ENCODE measurements around the gene RPL5. TPM values are rescaled to one million over a fixed set of nuclear protein-coding genes. Genes with fewer than 3 reads are reported as not detected.
A peak's percentile ranks its signal among the peaks of the same experiment; 100 is the strongest.

The RPL5 gene
- total and polyA plus RNA-seq, 8 donors = 595 to 1,336 (median 893) TPM

DNA sequence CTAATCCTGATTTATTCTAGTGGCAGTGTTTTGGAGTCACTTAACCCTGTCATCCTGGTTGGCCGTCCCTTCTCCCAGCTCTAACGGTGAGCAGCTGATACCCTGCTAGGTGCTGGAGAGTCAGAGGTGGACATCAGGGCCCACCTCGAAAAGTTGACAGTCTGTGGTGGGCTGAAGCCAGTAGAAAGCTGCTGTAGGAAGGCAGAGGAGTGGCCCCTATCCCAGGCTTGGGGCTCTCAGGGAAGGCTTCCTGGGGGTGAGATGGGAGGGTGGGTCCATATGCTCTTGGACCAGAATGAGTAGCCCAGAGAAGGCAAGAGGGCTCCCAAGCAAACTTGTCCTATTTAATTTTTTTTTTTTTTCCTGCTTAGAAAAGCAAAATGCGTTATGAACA, 475 bp upstream of the RPL5 start:
- ATAC-seq = peak in 1 of 4 donors; percentile 2

DNA sequence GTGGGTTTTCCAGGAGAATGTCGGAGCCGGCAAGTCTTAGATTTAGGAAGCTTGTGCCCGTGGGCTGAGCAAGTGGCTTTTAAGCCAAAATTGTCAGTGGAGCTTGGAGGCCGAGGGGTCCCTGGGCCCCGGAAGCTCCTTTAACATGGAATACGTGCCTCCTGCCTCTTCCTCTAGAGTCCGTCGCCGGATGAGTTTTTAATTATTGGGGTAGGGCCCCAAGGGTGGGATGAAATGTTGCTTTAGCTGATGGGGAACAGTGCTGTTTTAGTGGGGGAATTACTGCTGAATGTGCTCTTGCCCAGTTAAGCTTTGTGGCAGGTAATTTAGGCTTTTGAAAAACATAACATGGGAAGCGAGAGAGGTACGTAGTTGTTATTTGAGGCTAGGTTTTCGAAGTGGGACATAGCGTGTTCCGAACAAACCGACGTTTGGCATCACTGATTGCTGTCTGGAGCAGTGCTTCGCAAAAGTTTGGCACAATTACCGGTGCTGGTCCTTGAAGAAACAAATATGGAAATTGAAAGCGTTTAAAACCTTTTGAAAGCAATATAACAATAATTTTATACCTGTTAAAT, 786 bp downstream of the RPL5 start:
- DNase-seq = no peak
- 0 to 1% methylated on average over 19 of the region's 19 CpGs for WGBS, 2 donors
- Histone ChIP-seq H3K27me3 (no peaks in the 10 kb centered on the region), H3K36me3 (peaks cover 0 to 28% (median 18%) of the 10 kb centered on the region in 3 donors), H3K4me3 (peak overlapping the region; percentile 81 to 93 (median 88)), H3K4me1 (peaks cover 15 to 29% (median 24%) of the 10 kb centered on the region in 3 donors), H3K9me3 (no peaks in the 10 kb centered on the region), H3K27ac (peak overlapping the region; percentile 85 to 90 (median 87))
- no peak for FAIRE-seq
- ATAC-seq = peak in 3 of 4 donors; percentile 11 to 34 (median 22)
- intact Hi-C loops (cut with DNase I) = no loop called here
- TF ChIP-seq, protein P1, sequence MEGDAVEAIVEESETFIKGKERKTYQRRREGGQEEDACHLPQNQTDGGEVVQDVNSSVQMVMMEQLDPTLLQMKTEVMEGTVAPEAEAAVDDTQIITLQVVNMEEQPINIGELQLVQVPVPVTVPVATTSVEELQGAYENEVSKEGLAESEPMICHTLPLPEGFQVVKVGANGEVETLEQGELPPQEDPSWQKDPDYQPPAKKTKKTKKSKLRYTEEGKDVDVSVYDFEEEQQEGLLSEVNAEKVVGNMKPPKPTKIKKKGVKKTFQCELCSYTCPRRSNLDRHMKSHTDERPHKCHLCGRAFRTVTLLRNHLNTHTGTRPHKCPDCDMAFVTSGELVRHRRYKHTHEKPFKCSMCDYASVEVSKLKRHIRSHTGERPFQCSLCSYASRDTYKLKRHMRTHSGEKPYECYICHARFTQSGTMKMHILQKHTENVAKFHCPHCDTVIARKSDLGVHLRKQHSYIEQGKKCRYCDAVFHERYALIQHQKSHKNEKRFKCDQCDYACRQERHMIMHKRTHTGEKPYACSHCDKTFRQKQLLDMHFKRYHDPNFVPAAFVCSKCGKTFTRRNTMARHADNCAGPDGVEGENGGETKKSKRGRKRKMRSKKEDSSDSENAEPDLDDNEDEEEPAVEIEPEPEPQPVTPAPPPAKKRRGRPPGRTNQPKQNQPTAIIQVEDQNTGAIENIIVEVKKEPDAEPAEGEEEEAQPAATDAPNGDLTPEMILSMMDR (IDR thresholded peaks at IDR 0.05) = no peak

More for the DNA sequence above, 475 bp upstream of the RPL5 start:
- H3K27me3 ChIP-seq = no peaks in the 10 kb centered on the region
- H3K9me3 ChIP-seq = no peaks in the 10 kb centered on the region
- peak overlapping the region in 1 of 4 donors; percentile 89 for H3K4me3 ChIP-seq
- H3K4me1 ChIP-seq = peaks cover 15 to 29% (median 17%) of the 10 kb centered on the region in 3 donors
- H3K27ac ChIP-seq = no peak overlapping the region
- intact Hi-C loops (cut with DNase I) = no loop called here
- DNase-seq = peak in 1 of 6 donors; percentile 22
- 40 to 48% methylated on average over 4 of the region's 4 CpGs for WGBS, 2 donors
- H3K36me3 ChIP-seq = peaks cover 0 to 15% (median 11%) of the 10 kb centered on the region in 3 donors
- no peak for FAIRE-seq
- TF ChIP-seq, protein P1 (IDR thresholded peaks at IDR 0.05) = no peak

DNA sequence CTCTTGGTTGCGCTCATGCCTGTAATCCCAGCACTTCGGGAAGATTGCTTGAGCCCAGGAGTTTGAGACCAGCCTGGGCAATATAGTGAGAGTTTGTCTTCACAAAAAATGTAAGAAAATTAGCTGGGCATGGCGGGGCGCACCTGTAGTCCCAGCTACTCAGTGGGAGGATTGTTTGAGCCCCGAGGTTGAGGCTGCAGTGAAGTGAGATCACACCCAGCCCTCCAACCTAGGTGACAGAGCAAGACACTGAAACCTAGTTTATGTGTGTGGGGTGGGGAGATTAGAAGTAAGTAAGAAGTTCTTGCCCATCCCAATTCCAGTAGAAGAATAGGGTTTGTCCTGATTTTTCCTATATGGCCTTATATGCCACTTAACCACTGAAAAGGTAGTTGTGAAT, 2.0 kb downstream of the RPL5 start:
- ATAC-seq (no peak), FAIRE-seq (no peak), DNase-seq (no peak)
- peaks cover 15 to 33% (median 29%) of the 10 kb centered on the region in 3 donors for H3K4me1 ChIP-seq
- H3K36me3 ChIP-seq = peaks cover 0 to 40% (median 26%) of the 10 kb centered on the region in 3 donors
- no peak overlapping the region for H3K27ac ChIP-seq
- WGBS, 2 donors = 47 to 53% methylated on average over 5 of the region's 5 CpGs
- no peaks in the 10 kb centered on the region for H3K9me3 ChIP-seq
- intact Hi-C loops (cut with DNase I) = no loop called here
- TF ChIP-seq, protein P1 (IDR thresholded peaks at IDR 0.05) = no peak
- H3K4me3 ChIP-seq = peak overlapping the region in 3 of 4 donors; percentile 10 to 89 (median 88)
- H3K27me3 ChIP-seq = no peaks in the 10 kb centered on the region

DNA sequence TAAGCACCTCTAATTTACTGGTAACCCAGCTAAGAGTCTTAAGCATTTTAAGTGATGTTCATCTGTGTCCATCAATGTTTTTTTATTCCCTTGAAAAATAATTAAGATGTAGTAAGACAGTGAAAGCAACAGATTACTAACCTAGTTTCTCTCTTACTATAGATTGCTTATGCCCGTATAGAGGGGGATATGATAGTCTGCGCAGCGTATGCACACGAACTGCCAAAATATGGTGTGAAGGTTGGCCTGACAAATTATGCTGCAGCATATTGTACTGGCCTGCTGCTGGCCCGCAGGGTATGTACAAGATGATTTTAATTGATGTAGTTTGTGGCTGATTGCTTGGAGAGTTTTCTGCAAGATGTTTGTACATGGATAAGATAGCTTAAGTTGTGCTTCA, 2.8 kb downstream of the RPL5 start:
- TF ChIP-seq, protein P1 (IDR thresholded peaks at IDR 0.05) = no peak
- Histone ChIP-seq H3K27ac (no peak overlapping the region), H3K27me3 (no peaks in the 10 kb centered on the region), H3K4me1 (peaks cover 15 to 33% (median 29%) of the 10 kb centered on the region in 3 donors), H3K9me3 (no peaks in the 10 kb centered on the region), H3K4me3 (peak overlapping the region in 1 of 4 donors; percentile 89), H3K36me3 (peaks cover 0 to 46% (median 31%) of the 10 kb centered on the region in 3 donors)
- 62 to 64% methylated on average over 5 of the region's 5 CpGs for WGBS, 2 donors
- intact Hi-C loops (cut with DNase I) = no loop called here
- ATAC-seq = no peak
- no peak for DNase-seq
- no peak for FAIRE-seq

DNA sequence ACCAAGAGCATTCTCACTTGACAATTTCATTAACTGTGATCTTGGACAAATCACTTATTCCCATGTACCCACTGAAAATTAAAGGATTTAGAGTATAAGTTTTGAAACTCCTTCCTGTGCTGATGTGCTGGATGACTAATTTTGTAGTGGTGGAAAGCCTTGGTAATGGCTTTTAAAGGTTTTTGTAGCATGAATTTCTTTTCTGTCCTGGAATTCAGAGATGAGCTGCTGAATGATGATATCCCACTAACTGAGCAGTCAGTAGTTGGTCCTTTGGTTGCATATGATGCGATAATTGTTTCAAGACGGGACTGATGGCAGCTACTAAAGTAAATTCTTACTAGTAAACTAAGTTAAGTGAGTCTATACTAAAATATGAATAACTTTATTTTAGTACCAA, 5.2 kb downstream of the RPL5 start:
- intact Hi-C loops (cut with DNase I) = no loop called here

More for the DNA sequence above, 5.2 kb downstream of the RPL5 start:
- TF ChIP-seq, protein P1 (IDR thresholded peaks at IDR 0.05) = no peak
- DNase-seq (no peak), FAIRE-seq (no peak), ATAC-seq (no peak)
- Histone ChIP-seq H3K27ac (no peak overlapping the region), H3K4me1 (peaks cover 15 to 33% (median 29%) of the 10 kb centered on the region in 3 donors), H3K9me3 (no peaks in the 10 kb centered on the region), H3K4me3 (no peak overlapping the region), H3K36me3 (peaks cover 0 to 68% (median 45%) of the 10 kb centered on the region in 3 donors), H3K27me3 (no peaks in the 10 kb centered on the region)
- 90% methylated on average over 2 of the region's 2 CpGs for WGBS, 2 donors
